D721Med (cell line): Measurements from ENCODE around the gene FAM209A.

Experiments used
- DNase-seq: peaks from one replicate; pipeline ENCODE4 v3.0.0; 2011; ENCODE audit warnings: low spot score; ENCODE audit not compliant: insufficient read length
- FAIRE-seq: peaks from 2 replicates; lab custom pipeline; 2011; peaks lifted over from hg19 to GRCh38; lab: Jason Lieb, UNC
- CTCF ChIP-seq: IDR thresholded peaks from 2 replicates; pipeline ENCODE4 v1.5.1; 2012; ENCODE audit warnings: mild to moderate bottlenecking, control low read depth; ENCODE audit not compliant: insufficient read depth; ENCODE audit errors: missing control alignments

The FAM209A gene

GRCh38 chr20:56506103-56506502 lies 18.4 kb upstream of the FAM209A start:
- no peak for TF ChIP-seq CTCF
- no peak for DNase-seq
- no peak for FAIRE-seq

- FAIRE-seq (no peak), DNase-seq (no peak)
- TF ChIP-seq CTCF: no peak
These were observed 12.6 kb upstream of the FAM209A start for GRCh38 chr20:56511926-56512325.

- TF ChIP-seq CTCF: no peak
- FAIRE-seq: no peak
- DNase-seq: no peak
These were observed 11.1 kb upstream of the FAM209A start for GRCh38 chr20:56513161-56514150.

- FAIRE-seq (no peak), DNase-seq (no peak)
- no peak for TF ChIP-seq CTCF
These were observed 7.9 kb upstream of the FAM209A start for GRCh38 chr20:56516631-56517030.

- no peak for TF ChIP-seq CTCF
- DNase-seq (no peak), FAIRE-seq (no peak)
These were observed 7.3 kb upstream of the FAM209A start for GRCh38 chr20:56517211-56517610.

GRCh38 chr20:56517641-56518040 lies 6.9 kb upstream of the FAM209A start:
- TF ChIP-seq CTCF: no peak
- no peak for DNase-seq
- no peak for FAIRE-seq

- no peak for FAIRE-seq
- no peak for DNase-seq
- TF ChIP-seq CTCF: no peak
These were observed 6.4 kb upstream of the FAM209A start for GRCh38 chr20:56518126-56518525.
